Stimulated activated CD8-positive, alpha-beta memory T cell treated with anti-CD3 and anti-CD28 coated beads, Interleukin-4, amount 100 ng/mL, for 4 hours (primary cell): ENCODE measurements around the gene HUS1.
A peak's percentile ranks its signal among the peaks of the same experiment; 100 is the strongest.
"Not testable (repeated sequence)": the region's sequence is repeated elsewhere in the genome, so short reads cannot be mapped to it uniquely, and the experiment has no call there.

ENCODE experiments used
- DNase-seq, 2 donors: peaks; one replicate each; pipeline ENCODE4 v3.0.0-alpha.2; 2020; ENCODE audit warnings: low read depth in 2 of 2, low spot score in 1 of 2

HUS1 gene

DNA sequence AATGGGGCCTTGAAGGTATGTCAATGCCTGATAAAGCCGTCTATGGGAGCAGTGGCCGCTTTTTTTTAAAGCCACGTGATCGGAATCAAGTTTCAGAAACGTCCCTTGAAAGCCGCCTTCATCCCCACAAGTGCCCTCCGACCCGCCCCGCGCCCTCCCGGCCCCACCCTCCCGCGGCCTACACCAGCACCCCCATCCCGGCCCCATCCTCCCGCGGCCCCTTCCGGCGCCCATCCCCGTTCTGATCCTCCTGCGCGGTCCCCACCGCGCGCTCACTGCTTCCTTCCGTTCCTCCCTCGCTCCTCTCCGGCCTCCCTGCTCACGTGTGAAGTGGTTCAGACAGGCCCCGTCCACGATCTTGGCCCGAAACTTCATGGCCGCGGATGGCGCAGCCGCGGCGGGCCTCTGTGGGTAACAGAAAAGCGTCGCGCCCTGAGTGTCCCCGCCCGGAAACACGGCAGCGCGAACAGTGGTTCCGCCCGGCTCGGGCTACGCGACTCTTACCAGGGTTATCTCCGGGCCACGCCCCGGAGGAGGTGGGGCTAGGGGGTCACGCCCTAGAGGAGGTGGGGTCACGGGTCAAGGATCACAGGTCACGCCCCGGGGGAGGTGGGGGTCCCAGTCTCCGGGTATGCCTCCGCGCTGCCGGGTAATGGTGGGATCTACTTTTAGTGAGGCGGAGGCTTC lies at the start of gene HUS1:
TSS of gene HUS1 (minus strand) at position 471 of the 687 bp plus-strand sequence. CDS start at position 375, 96 bp downstream.
- peak; percentile 85 for DNase-seq

DNA sequence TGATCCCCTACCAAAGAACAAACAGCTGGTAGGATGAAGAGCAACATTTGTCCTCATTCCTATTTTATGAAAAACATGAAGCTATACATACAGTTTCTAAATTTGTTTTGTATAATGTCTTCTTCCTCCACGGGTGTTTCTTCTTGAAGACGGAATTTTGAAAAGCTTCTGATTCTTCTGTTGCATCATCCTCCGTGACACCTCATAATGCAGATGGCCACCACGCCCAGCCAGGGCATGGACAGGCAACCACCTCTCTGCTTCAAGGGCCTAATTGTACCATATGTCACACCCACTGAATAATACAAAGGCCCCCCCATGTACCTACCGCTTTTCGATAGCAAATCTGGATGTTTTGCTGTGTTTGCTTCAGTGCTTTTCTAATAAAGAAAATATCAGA lies 49.5 kb upstream of the HUS1 start, which contains the start of gene SUN3:
TSS of gene SUN3 (minus strand) at position 170 of the 400 bp plus-strand sequence. CDS start at position 1, 169 bp downstream.
- no peak for DNase-seq

DNA sequence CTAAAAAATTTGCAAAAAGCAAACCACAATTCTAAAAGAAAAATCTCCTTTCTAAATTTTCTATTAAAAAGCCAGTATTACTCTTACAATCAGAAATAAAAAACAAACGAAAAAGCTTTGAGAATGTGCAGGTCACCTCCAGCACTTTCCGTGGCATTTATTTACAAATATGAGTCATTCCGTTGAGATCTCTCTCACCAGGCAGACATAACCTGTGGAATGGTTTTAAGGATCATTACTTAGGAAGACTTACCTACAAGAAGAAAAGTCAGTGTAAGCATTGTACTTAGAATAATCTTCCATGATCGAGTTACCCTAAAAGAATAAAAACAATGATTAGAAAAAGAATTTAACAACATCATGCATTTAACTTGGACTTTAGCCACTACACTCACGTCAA lies 46.2 kb upstream of the HUS1 start:
- no peak for DNase-seq

DNA sequence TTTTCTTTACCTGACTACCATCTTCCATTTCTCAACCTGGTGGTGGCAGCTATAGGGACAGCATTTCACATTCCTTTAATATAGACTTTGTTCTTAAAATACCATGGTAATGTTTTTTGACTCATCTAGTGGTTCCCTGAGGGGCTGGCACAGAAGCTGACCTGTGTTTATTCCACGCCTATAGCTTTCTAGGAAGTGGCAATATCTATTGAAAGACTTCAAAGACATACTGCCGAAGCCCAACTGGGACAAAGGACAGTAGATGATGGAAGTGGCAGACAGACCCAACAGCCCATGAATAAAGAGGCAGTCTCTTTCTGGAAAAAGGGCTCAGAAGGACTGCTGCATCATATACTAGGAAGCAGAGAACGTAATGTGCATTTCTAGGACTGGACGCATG lies 38.3 kb upstream of the HUS1 start:
- DNase-seq, result no peak

DNA sequence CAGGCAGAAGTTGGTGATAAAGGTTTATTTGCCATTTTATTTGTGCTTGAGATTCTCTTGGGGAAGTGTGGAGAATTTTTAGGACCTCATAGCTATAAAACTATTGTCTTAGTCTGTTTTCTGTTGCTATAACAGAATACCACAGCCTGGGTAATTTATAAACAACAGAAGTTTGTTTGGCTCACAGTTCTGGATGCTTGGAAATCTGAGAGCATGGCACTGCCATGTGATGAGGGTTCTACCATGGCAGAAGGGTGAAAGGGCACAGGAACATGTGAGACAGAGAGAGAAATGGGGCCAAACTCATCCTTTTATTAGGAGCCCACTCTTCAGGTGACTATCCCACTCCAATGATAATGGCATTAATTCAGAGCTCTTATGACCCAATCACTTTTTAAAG lies 37.2 kb upstream of the HUS1 start:
- DNase-seq, result no peak

DNA sequence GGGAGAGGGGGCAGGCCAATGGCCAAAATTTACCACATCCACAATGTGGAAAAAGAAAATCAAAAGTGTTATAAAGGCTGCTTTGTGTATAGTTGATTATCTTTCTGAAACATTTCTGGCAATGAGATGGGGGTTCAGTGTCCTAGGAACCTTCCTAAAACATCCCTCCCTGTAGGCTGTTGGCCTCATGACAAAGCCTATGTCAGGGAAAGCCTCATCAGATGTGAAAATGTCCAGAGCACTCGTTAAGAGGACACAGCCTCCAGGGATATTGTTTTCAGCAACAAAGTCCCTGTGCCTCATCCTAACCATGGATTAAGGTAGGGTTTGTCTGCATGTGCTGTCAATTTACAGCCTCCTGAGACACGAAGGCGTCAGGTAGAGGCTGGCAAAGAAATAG lies 32.5 kb upstream of the HUS1 start:
- DNase-seq, result no peak

DNA sequence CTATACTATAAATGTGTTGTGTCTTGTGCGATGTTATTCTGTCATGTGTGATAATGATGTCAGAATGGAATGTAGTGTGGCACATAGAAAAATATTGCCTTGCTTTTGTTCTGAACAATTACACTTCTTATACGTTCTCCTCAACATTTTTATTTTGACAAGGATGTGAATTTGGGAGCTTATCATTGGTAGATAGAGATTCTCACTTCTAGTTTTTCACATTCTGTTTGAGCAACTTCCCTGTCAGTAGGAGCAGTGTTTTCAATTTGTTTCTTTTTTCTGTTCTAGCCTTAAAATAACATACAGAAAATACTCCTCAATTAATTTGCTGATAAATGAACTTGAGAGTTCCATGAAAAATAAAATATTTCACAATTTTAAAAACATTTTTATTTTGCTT lies 31.9 kb upstream of the HUS1 start:
- DNase-seq, result no peak

DNA sequence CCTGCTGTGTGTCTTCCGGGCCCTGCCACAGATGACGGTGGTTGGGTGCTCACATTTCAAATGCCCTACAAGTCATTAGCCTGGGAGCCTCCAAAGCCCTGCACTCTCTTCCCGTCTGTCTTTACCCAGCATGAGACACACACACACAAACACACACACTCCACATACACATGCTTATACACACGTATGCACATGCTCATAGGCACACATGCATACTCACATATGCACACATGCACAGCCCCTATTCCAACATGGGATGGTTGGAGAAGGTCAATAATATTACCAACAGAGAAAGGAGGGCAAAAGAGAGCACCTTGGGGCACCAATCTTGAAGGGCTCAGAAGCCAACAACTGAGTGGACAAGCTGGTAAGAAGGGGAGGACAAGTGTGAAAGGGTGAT lies 30.5 kb upstream of the HUS1 start:
- DNase-seq, result no peak

DNA sequence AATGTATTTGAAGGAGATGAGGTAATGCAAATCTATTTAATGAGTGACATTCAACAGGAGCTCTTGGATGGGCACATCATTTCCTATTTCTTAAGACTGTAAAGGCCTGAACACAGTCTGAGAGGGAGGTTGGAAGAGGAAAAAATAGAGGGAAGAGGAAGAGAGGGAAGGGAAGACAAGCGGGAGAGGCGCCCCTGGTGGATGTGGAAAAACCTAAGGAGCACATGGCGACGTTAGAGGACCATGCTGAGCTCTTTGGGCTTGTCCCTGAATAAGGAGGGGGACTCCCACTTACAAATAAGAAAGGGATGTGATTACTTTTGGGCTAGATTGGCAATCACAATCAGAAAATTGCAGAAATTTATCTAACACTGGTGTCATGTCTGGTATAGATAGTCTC lies 29.8 kb upstream of the HUS1 start:
- no peak for DNase-seq

DNA sequence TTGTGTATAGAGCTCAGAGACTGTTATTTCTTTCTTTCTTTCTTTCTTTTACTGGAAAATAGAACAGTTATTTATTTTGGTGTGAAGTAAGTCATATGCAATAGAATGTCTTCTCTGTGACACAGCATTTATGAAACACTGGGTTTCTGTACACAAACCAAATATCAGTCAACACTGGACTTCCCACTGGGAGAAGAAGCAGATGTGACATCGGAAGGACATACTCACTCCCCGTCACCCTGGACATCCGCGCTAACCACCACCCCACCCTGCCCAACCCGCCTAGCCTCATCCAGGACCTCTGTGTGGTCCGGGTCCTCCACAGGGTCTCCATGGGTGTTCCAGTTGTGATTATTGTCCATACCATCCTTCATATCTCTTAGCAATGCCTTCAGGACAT lies 27.5 kb upstream of the HUS1 start:
- no peak for DNase-seq

DNA sequence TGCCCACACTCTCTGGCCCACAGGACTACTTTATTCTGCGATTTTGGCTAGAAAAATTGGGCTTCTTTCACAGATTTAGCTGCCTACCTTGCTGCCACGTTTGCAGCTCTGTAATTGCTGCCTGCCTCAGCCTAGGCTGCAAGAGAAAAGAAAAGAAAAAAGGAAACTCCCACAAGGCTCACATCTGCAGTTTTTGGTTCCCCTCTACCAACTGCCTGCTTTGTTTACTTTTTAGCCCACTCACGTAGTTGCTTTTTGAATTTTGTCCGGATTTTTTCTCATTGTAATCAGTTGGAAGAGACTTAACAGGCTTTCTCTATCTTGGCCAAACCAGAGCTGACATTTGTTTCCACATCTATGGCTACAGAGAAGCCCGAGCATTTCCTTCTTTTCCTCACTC lies 25.2 kb upstream of the HUS1 start:
- DNase-seq, result no peak

DNA sequence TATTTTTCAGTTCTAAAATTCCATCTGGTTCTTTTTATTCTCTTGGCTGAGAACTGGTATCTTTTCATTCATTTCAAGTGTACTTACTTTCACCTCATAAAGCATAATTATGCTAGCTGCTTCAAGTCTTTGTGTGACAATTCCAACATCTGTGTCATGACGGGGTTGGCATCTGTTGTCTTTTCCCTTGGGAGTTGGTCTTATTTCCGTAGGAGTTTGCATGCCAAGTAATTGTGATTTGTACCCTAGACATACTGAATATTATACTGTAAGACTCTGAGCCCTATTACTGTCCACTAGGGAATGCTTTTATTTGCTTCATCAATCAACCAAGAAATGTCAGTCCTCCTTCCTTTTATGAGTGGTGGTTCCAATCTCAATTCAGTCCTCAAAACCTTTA lies 24.6 kb upstream of the HUS1 start:
- no peak for DNase-seq

DNA sequence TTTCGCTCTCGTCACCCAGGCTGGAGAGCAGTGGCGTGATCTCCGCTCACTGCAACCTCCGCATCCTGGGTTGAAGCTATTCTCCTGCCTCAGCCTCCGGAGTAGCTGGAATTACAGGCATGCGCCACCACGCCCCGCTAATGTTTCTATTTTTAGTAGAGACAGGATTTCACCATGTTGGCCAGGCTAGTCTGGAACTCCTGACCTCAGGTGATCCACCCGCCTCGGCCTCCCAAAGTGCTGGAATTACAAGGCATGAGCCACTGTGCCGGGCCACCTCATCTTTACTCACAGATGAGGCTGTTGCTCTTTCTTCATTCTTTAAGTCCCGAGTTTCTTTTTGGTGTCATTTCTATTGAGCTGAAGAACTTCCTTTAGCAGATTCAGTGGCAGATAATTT lies 20.7 kb upstream of the HUS1 start:
- DNase-seq, result not testable (repeated sequence)

DNA sequence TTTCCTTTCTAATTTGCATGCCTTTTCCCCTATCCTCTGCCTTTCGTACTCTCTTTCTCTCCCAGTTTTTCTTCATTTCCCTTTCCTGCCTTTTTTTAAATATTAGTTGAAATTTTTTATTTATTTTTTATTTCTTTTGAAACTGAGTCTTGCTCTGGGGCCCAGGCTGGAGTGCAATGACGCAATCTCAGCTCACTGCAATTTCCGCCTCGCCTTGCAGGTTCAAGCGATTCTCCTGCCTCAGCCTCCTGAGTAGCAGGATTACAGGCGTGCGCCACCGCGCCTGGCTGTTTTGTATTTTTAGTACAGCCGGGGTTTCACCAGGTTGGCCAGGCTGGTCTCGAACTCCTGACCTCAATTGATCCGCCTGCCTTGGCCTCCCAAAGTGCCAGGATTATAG lies 20.0 kb upstream of the HUS1 start:
- no peak for DNase-seq

DNA sequence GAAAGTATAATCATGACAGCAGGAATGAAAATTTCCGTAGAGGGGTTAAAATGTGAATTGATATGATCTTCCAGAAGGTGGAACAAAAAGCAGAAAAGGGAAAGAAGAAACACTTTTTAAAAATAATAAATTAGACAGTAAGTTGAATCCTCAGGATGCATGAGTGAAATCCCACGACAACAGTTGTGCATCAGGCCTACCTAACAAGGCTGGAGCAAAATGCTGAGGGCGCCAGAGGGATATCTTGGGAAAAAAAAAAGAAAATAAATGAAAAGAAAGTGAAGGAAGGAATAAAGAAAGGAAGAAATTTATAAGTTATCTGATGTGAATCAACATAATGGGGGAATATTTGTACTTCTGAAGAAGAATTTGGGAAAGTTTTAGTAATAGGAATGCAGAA lies 13.0 kb upstream of the HUS1 start:
- DNase-seq, result no peak

DNA sequence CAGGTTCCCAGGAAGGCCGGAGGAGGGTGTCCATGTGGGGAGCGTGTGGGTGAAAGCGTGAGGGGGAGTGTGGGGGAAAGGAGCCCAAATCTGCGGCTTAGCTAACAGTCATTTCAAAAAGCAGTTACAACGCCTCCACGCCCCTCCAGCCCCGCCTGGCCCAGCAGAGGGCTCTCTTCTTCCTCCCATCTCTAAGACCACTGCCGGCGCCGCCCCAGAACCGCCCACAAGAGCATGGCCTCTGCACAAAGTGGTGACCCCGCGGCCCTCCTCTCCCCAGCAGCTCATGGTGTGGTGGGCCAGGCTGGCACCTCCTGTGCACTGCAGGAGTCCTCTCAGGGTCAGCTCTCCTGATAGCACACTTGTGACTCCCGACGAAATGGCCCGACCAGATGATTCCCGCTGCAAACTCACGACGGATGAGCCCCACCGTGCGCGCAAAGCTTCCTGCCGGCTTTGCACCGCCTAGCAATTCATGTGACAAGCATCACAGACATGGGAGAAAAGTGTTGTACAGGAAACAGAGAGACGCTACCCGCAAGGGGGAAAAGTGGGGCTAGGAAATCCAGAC lies 12.4 kb upstream of the HUS1 start:
- peak; percentile 70 to 75 for DNase-seq

DNA sequence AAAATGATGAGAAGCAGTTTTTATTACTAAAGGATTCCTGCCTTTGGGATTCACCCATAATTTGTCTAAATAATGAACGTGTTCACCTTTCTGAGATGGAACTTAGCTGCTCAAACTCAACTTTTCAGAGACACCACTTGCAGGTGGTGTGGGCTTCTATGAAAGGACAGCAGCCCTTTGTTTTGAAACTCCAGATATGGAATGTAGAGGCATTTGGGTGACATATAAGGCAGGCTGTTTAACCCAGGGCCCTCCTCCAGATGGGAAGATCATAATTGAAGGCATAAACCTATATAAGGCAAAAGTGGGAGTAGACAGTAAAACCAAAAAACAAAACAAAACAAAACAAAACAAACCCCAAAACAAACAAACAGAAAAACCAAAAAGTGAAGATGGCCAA lies 11.9 kb upstream of the HUS1 start:
- no peak for DNase-seq

DNA sequence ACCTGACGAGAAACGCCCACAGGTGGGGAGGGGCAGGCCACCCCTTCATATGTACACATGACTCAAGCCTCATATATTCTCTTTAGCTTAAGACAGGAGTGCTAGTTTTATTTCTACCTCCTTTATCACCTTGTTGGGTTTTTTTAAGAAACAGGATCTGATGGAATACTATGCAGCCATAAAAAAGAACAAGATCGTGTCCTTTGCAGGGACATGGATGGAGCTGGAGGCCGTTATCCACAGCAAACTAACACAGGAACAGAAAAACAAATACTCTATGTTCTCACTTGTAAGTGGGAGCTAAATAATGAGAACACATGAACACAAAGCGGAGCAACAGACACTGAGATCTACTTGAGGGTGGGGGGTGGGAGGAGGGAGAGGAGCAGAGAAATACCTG lies 11.2 kb upstream of the HUS1 start:
- no peak for DNase-seq

DNA sequence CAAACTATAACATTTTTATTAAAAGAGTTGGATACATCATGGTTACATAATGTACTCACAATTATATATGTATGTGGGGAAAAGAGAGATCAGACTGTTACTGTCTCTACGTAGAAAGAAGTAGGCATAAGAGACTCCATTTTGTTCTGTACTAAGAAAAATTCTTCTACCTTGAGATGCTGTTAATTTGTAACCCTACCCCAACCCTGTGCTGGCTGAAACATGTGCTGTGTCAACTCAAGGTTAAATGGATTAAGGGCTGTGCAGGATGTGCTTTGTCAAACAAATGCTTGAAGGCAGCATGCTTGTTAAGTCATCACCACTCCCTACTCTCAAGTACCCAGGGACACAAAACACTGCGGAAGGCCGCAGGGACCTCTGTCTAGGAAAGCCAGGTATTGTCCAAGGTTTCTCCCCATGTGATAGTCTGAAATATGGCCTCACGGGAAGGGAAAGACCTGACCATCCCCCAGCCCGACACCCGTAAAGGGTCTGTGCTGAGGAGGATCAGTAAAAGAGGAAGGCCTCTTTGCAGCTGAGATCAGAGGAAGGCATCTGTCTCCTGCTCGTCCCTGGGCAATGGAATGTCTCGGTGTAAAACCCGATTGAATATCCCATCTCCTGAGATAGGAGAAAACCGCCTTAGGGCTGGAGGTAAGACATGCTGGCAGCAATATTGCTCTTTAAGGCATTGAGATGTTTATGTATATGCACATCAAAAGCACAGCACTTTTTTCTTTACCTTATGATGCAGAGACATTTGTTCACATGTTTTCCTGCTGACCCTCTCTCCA lies 10.4 kb upstream of the HUS1 start:
- not testable (repeated sequence) for DNase-seq

DNA sequence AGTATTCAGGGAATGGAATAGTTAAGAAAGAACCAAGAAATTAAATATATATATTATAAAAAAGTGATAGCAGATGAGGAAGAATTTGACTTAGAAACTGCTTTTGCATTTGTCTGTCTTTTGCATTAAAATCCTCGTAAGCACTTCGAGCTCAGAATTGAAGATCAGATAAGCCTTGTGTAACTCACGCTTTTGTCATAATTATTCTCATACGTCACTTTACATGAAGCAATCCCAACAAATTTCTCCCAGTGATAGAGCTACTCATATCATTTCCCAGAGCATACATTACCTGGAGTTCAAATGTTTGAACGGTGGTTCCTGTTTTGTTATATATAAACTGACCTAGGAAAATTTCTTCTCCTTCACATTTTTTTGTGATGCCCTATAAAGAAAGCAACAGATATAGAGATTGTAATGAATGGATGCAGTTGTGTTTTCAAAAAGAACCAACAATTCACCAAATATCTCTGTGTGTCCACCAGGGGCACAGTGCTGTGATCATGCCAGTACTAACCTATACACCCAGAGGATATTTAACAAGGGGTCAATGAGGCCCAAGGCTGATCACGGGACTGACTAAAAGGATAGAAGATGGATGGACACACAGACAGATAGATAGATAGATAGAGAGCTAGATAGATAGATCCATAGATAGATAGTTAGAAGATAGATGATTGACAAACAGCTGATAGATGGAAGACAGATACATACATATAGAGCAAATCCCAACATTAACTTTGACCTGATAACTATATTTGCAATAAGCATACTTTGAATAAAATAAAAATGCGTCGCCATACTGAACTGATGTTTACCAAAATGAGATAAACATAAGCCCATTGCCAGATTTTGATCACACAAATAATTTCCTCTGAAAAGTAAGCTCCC lies 9.3 kb upstream of the HUS1 start:
- DNase-seq, result no peak

DNA sequence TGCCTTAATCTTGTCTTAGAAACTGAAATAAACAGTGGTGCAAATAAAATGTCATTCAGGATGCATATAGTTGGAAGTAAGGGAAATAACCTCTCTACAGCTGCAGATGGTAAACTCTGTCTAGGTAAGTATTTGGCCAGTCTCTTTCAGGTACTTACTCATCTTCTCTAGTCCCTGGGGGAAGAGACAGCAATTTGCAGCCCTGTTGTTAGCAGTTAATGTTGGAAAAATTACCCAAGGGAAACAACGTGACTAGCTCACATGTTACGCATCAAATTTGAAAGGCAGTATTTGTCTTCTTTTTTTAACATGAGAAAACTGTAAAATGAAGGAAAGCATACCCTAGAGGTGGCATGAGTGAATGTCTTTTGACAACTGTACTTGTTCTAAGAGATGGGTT lies 3.2 kb upstream of the HUS1 start:
- no peak for DNase-seq
